ENCODE results near the gene PSMB4. TPM values are rescaled to one million over a fixed set of nuclear protein-coding genes. Genes with fewer than 3 reads are reported as not detected.

Gene PSMB4
- total RNA-seq, 5 donors from 2014 or later (not counting 1 experiment from before 2014, with no cell fraction given), result 221 to 283 (median 232) TPM

GRCh38 chr1:151444783-151445177 lies 45.4 kb downstream of the PSMB4 start:
- Histone ChIP-seq H3K9me3 (no peaks in the 10 kb centered on the region), H3K27me3 (replicated peaks in 1 of 2; ENCODE audit: control insufficient read depth in 2 of 2, extremely low read depth in 1 of 2, insufficient read depth in 2 of 2, low read length in 1 of 2) (no peaks in the 10 kb centered on the region), H3K4me3 (ENCODE audit: control insufficient read depth in 1 of 2, extremely low read depth in 1 of 2, low read length in 1 of 2) (no peak overlapping the region), H3K4me1 (ENCODE audit: control insufficient read depth in 1 of 2, extremely low read depth in 1 of 2, insufficient read depth in 2 of 2, low read length in 2 of 2) (peaks cover 2 to 5% of the 10 kb centered on the region in 2 experiments), H3K36me3 (ENCODE audit: control insufficient read depth in 2 of 2, extremely low read depth in 1 of 2, insufficient read depth in 1 of 2, low read length in 1 of 2) (peaks cover 0 to 20% of the 10 kb centered on the region in 2 donors), H3K27ac (ENCODE audit: low read length) (no peak overlapping the region)
- ChIA-PET POLR2A (no interaction called here), CTCF (interaction anchor here (0.5 to 1.1 kb wide), 8 partner anchors 12 to 552 kb away, joined by 3 to 6 read pairs (median 3); partner anchors contain the start of gene CGN (in 1 of the 2))
- peak overlapping the region; percentile 64 to 70 for H3K27ac Mint-ChIP-seq
- H3K9me3 Mint-ChIP-seq, result no peaks in the 10 kb centered on the region
- WGBS (ENCODE audit: insufficient coverage), result no CpG with 5 or more reads among the region's 4 CpGs
- H3K27me3 Mint-ChIP-seq, result no peaks in the 10 kb centered on the region
- ATAC-seq (replicated peaks in 1 of 4) (no peak), DNase-seq (no peak)
- H3K4me1 Mint-ChIP-seq, result peaks cover 52 to 69% (median 60%) of the 10 kb centered on the region in 3 donors
- peaks cover 16% of the 10 kb centered on the region for H3K36me3 Mint-ChIP-seq
- H3K4me3 Mint-ChIP-seq, result peak overlapping the region in 2 of 3 donors; percentile 4 to 34

- CTCF ChIA-PET, result interaction anchor here (0.6 to 0.8 kb wide), 5 partner anchors 63 to 437 kb away, joined by 3 to 6 read pairs (median 4); partner anchors contain the start of gene CGN (in 1 of the 2)
- Histone ChIP-seq H3K4me3 (ENCODE audit: control insufficient read depth in 1 of 2, extremely low read depth in 1 of 2, low read length in 1 of 2) (no peak overlapping the region), H3K27ac (ENCODE audit: low read length) (no peak overlapping the region), H3K36me3 (ENCODE audit: control insufficient read depth in 2 of 2, extremely low read depth in 1 of 2, insufficient read depth in 1 of 2, low read length in 1 of 2) (no peaks in the 10 kb centered on the region), H3K27me3 (replicated peaks in 1 of 2; ENCODE audit: control insufficient read depth in 2 of 2, extremely low read depth in 1 of 2, insufficient read depth in 2 of 2, low read length in 1 of 2) (no peaks in the 10 kb centered on the region), H3K4me1 (ENCODE audit: control insufficient read depth in 1 of 2, extremely low read depth in 1 of 2, insufficient read depth in 2 of 2, low read length in 2 of 2) (peaks cover 5 to 6% of the 10 kb centered on the region in 2 experiments), H3K9me3 (no peaks in the 10 kb centered on the region)
- peaks cover 36 to 56% (median 44%) of the 10 kb centered on the region in 3 donors for H3K4me1 Mint-ChIP-seq
- H3K36me3 Mint-ChIP-seq, result peaks cover 3% of the 10 kb centered on the region
- no peaks in the 10 kb centered on the region for H3K27me3 Mint-ChIP-seq
- no peak overlapping the region for H3K4me3 Mint-ChIP-seq
- ATAC-seq (replicated peaks in 1 of 4) (no peak), DNase-seq (no peak)
- no peak overlapping the region for H3K27ac Mint-ChIP-seq
- POLR2A ChIA-PET, result interaction anchor here (0.5 to 0.7 kb wide), 5 partner anchors 8 to 1457 kb away, joined by 3 to 10 read pairs (median 3); no protein-coding TSS in a partner anchor
- no peaks in the 10 kb centered on the region for H3K9me3 Mint-ChIP-seq
- WGBS (ENCODE audit: insufficient coverage), result no CpG with 5 or more reads among the region's 2 CpGs
These were observed 48.3 kb downstream of the PSMB4 start for GRCh38 chr1:151447696-151448095.

Other genes starting within 250 kb of the PSMB4 start
- gene TNFAIP8L2, start 242.9 kb upstream of the PSMB4 start, total RNA-seq, result 10 to 100 TPM in 3 of 5 donors, 1 to 10 TPM in 2; 3.7 to 41.2 (median 38.8) TPM
- 1 to 10 TPM in 3 of 5 donors, under 1 TPM in 2; 0.68 to 3.2 (median 2.3) TPM for gene LYSMD1, start 233.7 kb upstream of the PSMB4 start, total RNA-seq
- gene SCNM1, start 233.4 kb upstream of the PSMB4 start, total RNA-seq, result 10 to 100 TPM; 35.4 to 60.4 (median 52.4) TPM
- 1 to 10 TPM; 1.9 to 6.2 (median 5.3) TPM for gene TMOD4, start 223.6 kb upstream of the PSMB4 start, total RNA-seq
- gene VPS72, start 209.4 kb upstream of the PSMB4 start, total RNA-seq, result 10 to 100 TPM; 50.2 to 84.5 (median 58.9) TPM
- 10 to 100 TPM; 39.2 to 52.7 (median 48.0) TPM for gene PIP5K1A, start 201.0 kb upstream of the PSMB4 start, total RNA-seq
- 100 to 1,000 TPM in 3 of 5 donors, 10 to 100 TPM in 2; 68.1 to 150 (median 133) TPM for gene PSMD4, start 144.8 kb upstream of the PSMB4 start, total RNA-seq
- gene ZNF687, start 117.3 kb upstream of the PSMB4 start, total RNA-seq, result 10 to 100 TPM; 27.7 to 44.2 (median 40.5) TPM
- gene PI4KB, start 72.2 kb upstream of the PSMB4 start, total RNA-seq, result 10 to 100 TPM; 64.9 to 96.9 (median 75.4) TPM
- 10 to 100 TPM; 50.3 to 79.8 (median 70.2) TPM for gene RFX5, start 52.3 kb upstream of the PSMB4 start, total RNA-seq
- 1 to 10 TPM in 1 of 5 donors, under 1 TPM in 2, not detected in 2; 0.72 to 1.2 (median 0.93) TPM for gene SELENBP1, start 26.9 kb upstream of the PSMB4 start, total RNA-seq
- gene POGZ, start 59.9 kb downstream of the PSMB4 start, total RNA-seq, result 100 to 1,000 TPM in 2 of 5 donors, 10 to 100 TPM in 3; 93.8 to 133 (median 96.7) TPM
- gene CGN, start 111.8 kb downstream of the PSMB4 start, total RNA-seq, result 1 to 10 TPM in 1 of 5 donors, under 1 TPM in 4; 0.37 to 1.3 (median 0.59) TPM
- 1 to 10 TPM; 2.8 to 5.5 (median 4.3) TPM for gene TUFT1, start 140.7 kb downstream of the PSMB4 start, total RNA-seq
- gene SNX27, start 212.5 kb downstream of the PSMB4 start, total RNA-seq, result 10 to 100 TPM; 24.2 to 33.6 (median 31.6) TPM